Measurements from ENCODE around the gene HIVEP3.
"Not testable (repeated sequence)": the region's sequence is repeated elsewhere in the genome, so short reads cannot be mapped to it uniquely, and the experiment has no call there.

HIVEP3 gene

DNA sequence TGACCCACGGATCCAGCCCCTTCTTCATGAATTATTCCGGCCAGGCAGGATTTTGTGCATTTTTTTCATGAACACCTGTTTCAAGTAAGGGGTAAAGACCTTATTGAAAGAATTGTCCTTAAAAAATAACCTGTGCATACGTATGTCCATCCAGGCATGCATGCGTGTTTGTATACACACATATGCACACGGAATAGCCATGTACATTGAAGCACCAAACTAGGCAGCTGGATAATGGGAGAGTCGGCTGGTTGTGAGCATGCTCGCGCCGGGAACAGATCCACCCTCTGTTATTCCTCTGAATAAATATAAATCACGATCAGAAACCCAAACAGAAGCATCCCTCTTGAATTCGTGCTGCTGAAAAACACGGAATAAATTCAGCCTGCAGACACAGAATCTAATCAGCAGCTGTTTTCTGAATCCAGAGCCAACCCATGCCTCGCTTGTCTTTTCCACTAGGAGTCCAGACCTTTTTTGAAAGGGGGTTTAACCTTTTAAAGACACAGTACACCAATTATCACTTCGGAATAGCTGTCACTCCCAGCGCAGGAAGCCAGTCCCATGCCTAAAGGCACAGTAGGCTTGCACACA, at the start of gene HIVEP3:
HIVEP3 (minus strand) TSS at position 473 of the 594 bp plus-strand sequence.
- DNase-seq = peak; percentile 80

DNA sequence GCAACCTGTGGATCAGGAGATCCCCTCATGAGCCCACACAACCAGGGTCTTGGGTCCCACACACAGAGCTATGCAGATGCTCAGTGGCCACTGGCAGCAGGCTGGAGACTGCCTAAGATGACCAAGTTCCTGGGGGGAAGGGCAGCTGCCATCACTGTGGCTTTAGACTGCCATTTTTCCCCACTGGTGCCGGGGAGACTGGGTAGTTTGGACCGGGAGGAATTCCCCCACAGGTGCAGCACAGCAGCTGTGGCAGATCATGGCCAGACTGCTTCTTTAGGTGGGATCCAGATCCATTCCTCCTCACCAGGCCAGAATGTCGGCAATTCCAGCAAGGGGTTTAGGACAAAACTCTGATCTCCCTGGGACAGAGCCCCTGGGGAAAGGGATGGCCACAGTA, 45.7 kb upstream of the HIVEP3 start:
- no peak for DNase-seq

DNA sequence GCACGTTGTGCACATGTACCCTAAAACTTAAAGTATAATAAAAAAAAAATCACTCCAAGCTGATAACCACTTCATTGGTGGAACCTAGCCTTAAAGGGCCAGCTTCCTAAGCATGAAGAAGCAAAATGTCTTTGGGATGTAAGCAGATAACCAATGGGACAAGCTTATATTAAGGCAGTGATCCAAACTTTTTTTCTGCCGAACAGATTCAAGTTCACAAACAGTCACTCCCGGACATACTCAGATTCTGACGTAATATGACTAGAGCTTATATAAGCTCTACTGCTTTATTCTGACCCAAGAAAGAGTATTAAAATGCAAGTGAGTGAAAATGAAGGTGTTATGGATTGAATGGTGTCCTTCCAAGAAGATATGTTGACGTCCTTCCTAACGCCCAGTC, 44.9 kb upstream of the HIVEP3 start:
- DNase-seq = no peak

GRCh38 chr1:41958015-41958673, 39.4 kb upstream of the HIVEP3 start:
- DNase-seq = no peak

GRCh38 chr1:41957568-41957967, 38.8 kb upstream of the HIVEP3 start:
- no peak for DNase-seq

- peak; percentile 70 for DNase-seq
Observed at GRCh38 chr1:41955461-41956159, 36.9 kb upstream of the HIVEP3 start.

DNA sequence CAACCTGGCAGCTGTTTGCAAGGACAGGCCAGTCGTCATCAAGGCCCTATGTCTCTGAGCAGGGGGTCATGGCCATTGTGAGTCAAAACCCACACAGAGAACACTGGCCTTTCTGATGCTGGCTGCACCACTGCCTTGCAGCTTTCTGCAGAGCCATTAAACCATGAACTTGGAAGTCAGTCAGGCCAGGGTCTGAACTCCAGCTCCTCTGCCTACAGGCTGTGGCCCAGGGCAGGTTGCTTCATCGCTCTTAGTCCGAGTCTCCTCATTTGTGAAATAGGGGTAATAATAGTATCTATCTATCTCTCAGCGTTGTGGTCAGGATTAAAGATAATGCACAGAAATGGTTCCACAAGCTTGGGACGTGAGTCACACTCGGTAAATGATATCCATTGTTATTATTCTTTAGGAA, 35.8 kb upstream of the HIVEP3 start:
- peak; percentile 29 for DNase-seq

GRCh38 chr1:41953291-41953690, 34.6 kb upstream of the HIVEP3 start:
- DNase-seq = no peak

- DNase-seq = no peak
Observed at GRCh38 chr1:41952208-41952607, 33.5 kb upstream of the HIVEP3 start.

GRCh38 chr1:41951492-41951891, 32.8 kb upstream of the HIVEP3 start:
- DNase-seq = not testable (repeated sequence)

DNA sequence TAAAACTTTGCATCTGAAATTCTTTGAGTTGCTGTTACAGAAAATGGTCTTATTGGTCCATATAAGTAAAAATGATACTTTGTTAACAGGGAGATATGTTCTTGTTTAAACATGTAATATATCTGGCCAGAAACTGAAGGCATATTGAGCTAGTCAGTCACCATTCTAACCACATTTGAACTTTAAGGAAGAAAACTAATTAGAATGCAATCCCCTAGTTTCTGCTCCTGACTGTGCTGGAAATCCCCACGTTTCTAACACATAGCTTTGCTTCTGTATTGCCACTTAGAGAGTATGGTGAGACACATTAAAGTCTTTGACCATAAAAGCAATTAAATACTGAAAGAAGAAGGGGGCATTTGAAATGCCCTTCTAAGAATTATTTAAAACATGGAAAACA, 32.1 kb upstream of the HIVEP3 start:
- DNase-seq = no peak

DNA sequence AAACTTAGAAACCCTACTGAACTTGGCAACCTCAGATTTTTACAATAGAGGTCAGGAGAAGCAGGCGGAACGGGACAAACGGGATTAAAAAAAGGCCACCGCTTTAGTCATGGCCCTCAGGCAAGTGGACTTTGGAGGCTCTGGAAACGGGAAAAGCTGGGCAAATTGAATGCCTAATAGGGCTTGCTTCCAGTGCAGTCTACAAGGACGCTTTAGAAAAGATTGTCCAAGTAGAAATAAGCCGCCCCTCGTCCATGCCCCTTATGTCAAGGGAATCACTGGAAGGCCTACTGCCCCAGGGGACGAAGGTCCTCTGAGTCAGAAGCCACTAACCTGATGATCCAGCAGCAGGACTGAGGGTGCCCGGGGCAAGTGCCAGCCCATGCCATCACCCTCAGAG, 27.2 kb upstream of the HIVEP3 start:
- not testable (repeated sequence) for DNase-seq

GRCh38 chr1:41943717-41944116, 25.0 kb upstream of the HIVEP3 start:
- DNase-seq = no peak

GRCh38 chr1:41942278-41942677, 23.6 kb upstream of the HIVEP3 start:
- DNase-seq = no peak

GRCh38 chr1:41941381-41941780, 22.7 kb upstream of the HIVEP3 start:
- no peak for DNase-seq

GRCh38 chr1:41939194-41939593, 20.5 kb upstream of the HIVEP3 start:
- DNase-seq = peak; percentile 31

GRCh38 chr1:41936107-41936506, 17.4 kb upstream of the HIVEP3 start:
- DNase-seq = no peak

DNA sequence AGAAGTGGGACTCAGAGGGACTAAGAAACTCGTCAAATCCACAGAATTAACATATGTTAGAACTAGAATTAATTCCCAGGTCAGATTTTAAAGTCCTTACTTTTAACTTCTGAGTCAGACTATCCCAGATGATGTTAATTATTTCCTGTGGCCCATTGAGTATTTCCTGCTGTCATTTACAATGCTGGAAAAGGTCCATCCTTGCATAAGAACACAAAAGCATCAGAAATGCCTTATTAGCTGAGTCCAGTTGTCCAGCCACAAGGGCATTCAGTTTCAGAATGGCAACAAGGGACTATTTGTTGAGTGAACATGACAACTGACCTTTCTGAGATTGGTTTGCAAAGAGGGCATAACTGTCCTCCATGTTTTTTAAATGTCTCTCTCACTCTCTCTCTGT, 16.5 kb upstream of the HIVEP3 start:
- no peak for DNase-seq

- DNase-seq = no peak
Observed at GRCh38 chr1:41933106-41933505, 14.4 kb upstream of the HIVEP3 start.

GRCh38 chr1:41931578-41931977, 12.9 kb upstream of the HIVEP3 start:
- DNase-seq = no peak

DNA sequence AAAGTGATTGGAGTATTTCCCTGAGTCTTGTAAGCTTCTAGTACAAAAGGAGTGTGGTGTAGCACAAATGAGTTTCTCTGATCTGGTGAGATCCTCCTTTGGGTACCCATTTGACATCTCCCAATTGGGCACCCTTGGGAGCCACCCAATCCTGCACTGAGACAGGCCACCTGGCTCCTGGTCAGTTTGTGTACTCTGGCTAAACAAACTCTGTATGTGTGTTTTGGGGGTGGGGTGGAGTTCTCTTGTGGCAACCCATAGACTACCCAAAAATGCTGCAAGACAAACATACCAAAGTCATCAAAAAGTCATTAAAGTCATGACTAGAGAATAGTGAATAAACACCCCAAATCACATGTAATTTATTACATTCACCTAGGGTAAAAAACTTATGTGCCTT, 8.4 kb upstream of the HIVEP3 start:
- no peak for DNase-seq

- DNase-seq = peak; percentile 7
Observed at GRCh38 chr1:41925712-41926111, 7.0 kb upstream of the HIVEP3 start.

DNA sequence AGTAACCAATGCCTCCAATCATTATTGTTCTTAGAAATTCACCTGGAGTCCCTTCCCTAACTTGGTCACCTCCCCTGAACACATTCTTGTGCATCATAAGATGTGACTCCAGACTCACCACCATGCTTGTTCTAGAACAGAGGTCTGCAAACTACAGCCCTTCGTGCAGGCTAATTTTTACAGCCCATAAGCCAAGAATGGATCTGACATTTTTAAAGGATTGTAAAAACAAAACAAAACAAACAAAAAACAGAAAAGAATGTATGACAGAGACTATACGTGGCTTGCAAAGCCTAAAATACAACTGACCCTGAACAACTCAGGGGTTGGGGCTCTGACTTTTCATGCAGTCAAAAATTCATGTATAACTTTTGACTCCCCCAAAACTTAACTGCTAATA, 6.2 kb upstream of the HIVEP3 start:
- no peak for DNase-seq

GRCh38 chr1:41921271-41921670, 2.5 kb upstream of the HIVEP3 start:
- DNase-seq = not testable (repeated sequence)
